Upper lobe of left lung (tissue), 6 donors: ENCODE measurements around the gene IGHMBP2. TPM values are rescaled to one million over a fixed set of nuclear protein-coding genes. Genes with fewer than 3 reads are reported as not detected.
"Not testable (repeated sequence)": the region's sequence is repeated elsewhere in the genome, so short reads cannot be mapped to it uniquely, and the experiment has no call there.

ENCODE experiments used
- ATAC-seq, 2 donors: fragments of 200-7000 bp; cut with Tn5 transposase; one replicate each; pipeline ENCODE4 v1.9.1; 2022; ENCODE audit warnings: mild to moderate bottlenecking in 2 of 2, moderate library complexity in 2 of 2; ENCODE audit not compliant: low FRiP score in 2 of 2
- DNase-seq, 2 donors: peaks; one replicate each; pipeline ENCODE4 v3.0.0-alpha.2; 2019 to 2020
- H3K27ac ChIP-seq, 4 donors: fragments of 200-600 bp; sonication (generic); one replicate each; pipeline ENCODE4 v1.5.1; 2016 to 2019
- H3K27me3 ChIP-seq, 4 donors: fragments of 200-600 bp; sonication (generic); one replicate each; pipeline ENCODE4 v1.5.1; 2017 to 2019
- H3K36me3 ChIP-seq, 4 donors: fragments of 200-600 bp; sonication (generic); one replicate each; pipeline ENCODE4 v1.5.1; 2016 to 2019
- H3K4me1 ChIP-seq, 4 donors: fragments of 200-600 bp; sonication (generic); one replicate each; pipeline ENCODE4 v1.5.1; 2018 to 2019
- H3K4me3 ChIP-seq, 4 donors: fragments of 200-600 bp; sonication (generic); one replicate each; pipeline ENCODE4 v1.5.1; 2017 to 2019; ENCODE audit warnings: mild to moderate bottlenecking in 2 of 4, moderate library complexity in 1 of 4
- H3K9me3 ChIP-seq, 4 donors: fragments of 200-600 bp; sonication (generic); one replicate each; pipeline ENCODE4 v1.5.1; 2018 to 2019
- EP300 ChIP-seq, 4 donors: sonication (generic); formaldehyde crosslinking; IDR thresholded peaks; one replicate each; pipeline ENCODE4 v1.5.1; 2017; ENCODE audit warnings: antibody characterized with exemption in 4 of 4, control low read depth in 2 of 4
- POLR2A ChIP-seq, 4 donors: fragments of 450-650 bp; IDR thresholded peaks; one replicate each; pipeline ENCODE4 v1.5.1; 2016 to 2017; ENCODE audit warnings: antibody characterized with exemption in 4 of 4, mild to moderate bottlenecking in 2 of 4
- POLR2AphosphoS5 ChIP-seq, 2 donors: sonication (generic); formaldehyde crosslinking; IDR thresholded peaks; one replicate each; pipeline ENCODE4 v1.5.1; 2017; ENCODE audit warnings: antibody characterized with exemption in 2 of 2
- WGBS, 2 donors: methylation state at CpG; one replicate each; pipeline ENCODE4 v1.1.5; 2017 to 2018; 5-methylcytosine and 5-hydroxymethylcytosine counted together
- total RNA-seq, 6 donors: library from RNA; depleted of rRNA in 4 of 6; stranded (reverse); fragments of >200 nt in 4 of 6; gene quantifications; one replicate each; pipeline versions ENCODE4 v1.1.0 to v1.2.1, GENCODE V29; 2016 to 2021
- TF ChIP-seq, protein P1 (sequence below), 6 experiments: fragments of 450-650 bp in 4 of 6; fragments of 200-600 bp in 2 of 6; sonication (generic) in 2 of 6; IDR thresholded peaks; one replicate each; pipeline ENCODE4 v1.5.1; 2016 to 2019; ENCODE audit warnings: antibody characterized with exemption in 6 of 6
- donor health status: DM: no; HTN: no; CAD: no; lungs with moderate emphysema.
- donor health status: DM: no; HTN: yes; CAD: no; lungs with severe emphysema.

IGHMBP2 gene
- total RNA-seq = 10 to 100 TPM; 11.7 to 84.9 (median 18.9) TPM

DNA sequence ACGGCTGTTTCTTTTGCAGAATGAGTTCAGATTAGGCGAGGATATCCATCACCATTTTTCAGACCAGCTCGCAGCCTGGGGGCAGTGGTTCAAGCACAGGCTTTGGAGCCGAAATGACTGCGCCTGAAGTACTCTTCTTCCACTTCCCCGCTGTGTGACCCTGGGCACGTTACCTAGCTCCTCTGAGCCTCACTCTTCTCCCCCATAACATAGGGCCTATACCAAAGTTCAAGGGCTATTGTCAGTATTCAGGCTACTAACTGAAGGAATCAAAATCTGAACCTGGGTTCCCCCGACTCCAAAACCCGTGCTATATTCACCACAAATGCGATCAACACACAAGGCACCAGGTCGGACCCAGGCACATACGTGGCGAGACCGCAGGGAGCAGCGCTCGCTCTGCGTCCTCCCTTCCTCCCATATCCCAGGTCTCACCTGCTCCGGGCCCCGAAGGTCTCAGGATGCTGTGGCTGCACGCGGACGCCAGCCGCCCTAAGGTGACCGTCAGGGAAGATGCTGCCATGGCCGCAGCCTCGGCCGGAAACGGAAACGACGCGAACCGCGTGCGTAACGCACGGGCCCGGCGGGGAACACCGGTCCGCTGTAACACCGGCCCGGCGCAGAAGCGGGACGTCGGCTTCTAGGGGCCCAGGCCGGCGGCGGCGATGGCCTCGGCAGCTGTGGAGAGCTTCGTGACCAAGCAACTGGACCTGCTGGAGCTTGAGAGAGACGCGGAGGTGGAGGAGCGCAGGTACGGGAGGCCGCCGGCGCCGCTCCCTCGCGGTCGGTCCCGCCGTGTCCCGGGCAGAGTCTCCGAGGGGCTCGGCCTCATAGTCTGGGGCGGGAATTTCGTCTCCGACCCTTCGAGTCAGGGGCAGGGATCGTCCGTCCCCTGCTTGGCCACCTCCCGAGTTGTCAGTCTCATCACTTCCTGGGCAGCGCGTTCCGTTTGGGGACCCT, at the start of gene IGHMBP2, which contains the start of gene MRPL21:
TSS of gene IGHMBP2 (plus strand) at position 604 of the 960 bp plus-strand sequence. CDS start at position 666, 62 bp downstream.
TSS of gene MRPL21 (minus strand) at position 545 of the 960 bp plus-strand sequence. CDS start at position 523, 22 bp downstream.
- peaks cover 19 to 37% (median 22%) of the 10 kb centered on the region in 4 donors for H3K4me1 ChIP-seq
- ATAC-seq (peak; percentile 96 to 98), DNase-seq (peak; percentile 92 to 98)
- peak within 1 kb of the TSS; percentile 78 to 93 (median 88) for H3K27ac ChIP-seq
- peak within 1 kb of the TSS; percentile 77 to 97 (median 81) for H3K4me3 ChIP-seq
- H3K27me3 ChIP-seq = no peaks in the 10 kb centered on the region
- H3K36me3 ChIP-seq = peaks cover 5 to 34% (median 19%) of the 10 kb centered on the region in 4 donors
- WGBS, 2 donors = 2 to 3% methylated on average over 28 to 37 of the region's 78 CpGs
- H3K9me3 ChIP-seq = no peaks in the 10 kb centered on the region
- peak; percentile 93 to 96 for TF ChIP-seq POLR2AphosphoS5 (IDR thresholded peaks at IDR 0.05)
- TF ChIP-seq, protein P1, sequence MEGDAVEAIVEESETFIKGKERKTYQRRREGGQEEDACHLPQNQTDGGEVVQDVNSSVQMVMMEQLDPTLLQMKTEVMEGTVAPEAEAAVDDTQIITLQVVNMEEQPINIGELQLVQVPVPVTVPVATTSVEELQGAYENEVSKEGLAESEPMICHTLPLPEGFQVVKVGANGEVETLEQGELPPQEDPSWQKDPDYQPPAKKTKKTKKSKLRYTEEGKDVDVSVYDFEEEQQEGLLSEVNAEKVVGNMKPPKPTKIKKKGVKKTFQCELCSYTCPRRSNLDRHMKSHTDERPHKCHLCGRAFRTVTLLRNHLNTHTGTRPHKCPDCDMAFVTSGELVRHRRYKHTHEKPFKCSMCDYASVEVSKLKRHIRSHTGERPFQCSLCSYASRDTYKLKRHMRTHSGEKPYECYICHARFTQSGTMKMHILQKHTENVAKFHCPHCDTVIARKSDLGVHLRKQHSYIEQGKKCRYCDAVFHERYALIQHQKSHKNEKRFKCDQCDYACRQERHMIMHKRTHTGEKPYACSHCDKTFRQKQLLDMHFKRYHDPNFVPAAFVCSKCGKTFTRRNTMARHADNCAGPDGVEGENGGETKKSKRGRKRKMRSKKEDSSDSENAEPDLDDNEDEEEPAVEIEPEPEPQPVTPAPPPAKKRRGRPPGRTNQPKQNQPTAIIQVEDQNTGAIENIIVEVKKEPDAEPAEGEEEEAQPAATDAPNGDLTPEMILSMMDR (IDR thresholded peaks at IDR 0.05) = peak in 1 of 6 experiments; percentile 24
- TF ChIP-seq POLR2A (IDR thresholded peaks at IDR 0.05) = peak in 3 of 4 donors; percentile 20 to 70 (median 38)
- peak in 1 of 4 donors; percentile 24 for TF ChIP-seq EP300 (IDR thresholded peaks at IDR 0.05)

DNA sequence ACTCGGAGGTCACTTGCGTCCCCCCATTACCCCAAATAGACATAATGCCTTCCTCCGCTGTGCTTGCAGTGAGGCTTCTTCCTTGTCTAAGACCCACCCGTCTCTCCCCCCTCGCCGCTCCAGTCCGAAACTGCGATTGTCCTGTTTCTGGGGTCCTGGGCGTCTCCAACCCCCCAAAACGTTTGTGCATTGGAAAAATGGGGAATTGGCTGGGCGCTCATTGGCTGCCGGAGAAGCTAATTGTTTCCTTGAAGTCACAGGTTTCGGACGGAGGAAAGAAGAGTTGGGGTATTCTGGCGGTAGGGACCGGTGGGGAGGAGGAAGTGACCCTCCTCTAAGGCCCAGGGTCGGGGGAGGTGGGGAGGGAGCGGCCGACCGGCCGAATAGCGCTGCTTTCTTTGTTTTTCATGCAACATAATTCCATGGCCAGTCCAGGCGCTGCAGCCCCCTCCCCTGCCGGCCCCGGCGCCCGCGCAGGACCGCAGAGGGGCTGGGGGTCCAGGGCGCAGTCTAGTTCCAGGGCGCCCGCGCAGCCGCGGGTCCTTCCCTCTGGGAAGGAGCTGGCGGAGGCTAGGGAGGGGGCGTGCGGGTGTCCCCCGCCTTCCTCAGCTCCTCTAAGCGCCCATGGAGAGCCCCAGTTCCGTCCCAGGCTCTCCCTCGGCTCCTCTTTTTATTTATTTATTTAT, 49.3 kb upstream of the IGHMBP2 start:
- TF ChIP-seq POLR2AphosphoS5 (IDR thresholded peaks at IDR 0.05) = no peak
- TF ChIP-seq POLR2A (IDR thresholded peaks at IDR 0.05) = no peak
- TF ChIP-seq EP300 (IDR thresholded peaks at IDR 0.05) = no peak
- TF ChIP-seq, protein P1 (IDR thresholded peaks at IDR 0.05) = no peak
- Histone ChIP-seq H3K4me3 (peak overlapping the region in 3 of 4 donors; percentile 37 to 58 (median 57)), H3K27me3 (peaks cover 0 to 10% (median 2%) of the 10 kb centered on the region in 4 donors), H3K4me1 (peaks cover 9 to 18% (median 16%) of the 10 kb centered on the region in 4 donors), H3K36me3 (no peaks in the 10 kb centered on the region), H3K9me3 (no peaks in the 10 kb centered on the region), H3K27ac (no peak overlapping the region)
- ATAC-seq (peak in 1 of 2 donors; percentile 16), DNase-seq (peak in 1 of 2 donors; percentile 74)
- WGBS, 2 donors = 25 to 32% methylated on average over 27 to 42 of the region's 42 CpGs

DNA sequence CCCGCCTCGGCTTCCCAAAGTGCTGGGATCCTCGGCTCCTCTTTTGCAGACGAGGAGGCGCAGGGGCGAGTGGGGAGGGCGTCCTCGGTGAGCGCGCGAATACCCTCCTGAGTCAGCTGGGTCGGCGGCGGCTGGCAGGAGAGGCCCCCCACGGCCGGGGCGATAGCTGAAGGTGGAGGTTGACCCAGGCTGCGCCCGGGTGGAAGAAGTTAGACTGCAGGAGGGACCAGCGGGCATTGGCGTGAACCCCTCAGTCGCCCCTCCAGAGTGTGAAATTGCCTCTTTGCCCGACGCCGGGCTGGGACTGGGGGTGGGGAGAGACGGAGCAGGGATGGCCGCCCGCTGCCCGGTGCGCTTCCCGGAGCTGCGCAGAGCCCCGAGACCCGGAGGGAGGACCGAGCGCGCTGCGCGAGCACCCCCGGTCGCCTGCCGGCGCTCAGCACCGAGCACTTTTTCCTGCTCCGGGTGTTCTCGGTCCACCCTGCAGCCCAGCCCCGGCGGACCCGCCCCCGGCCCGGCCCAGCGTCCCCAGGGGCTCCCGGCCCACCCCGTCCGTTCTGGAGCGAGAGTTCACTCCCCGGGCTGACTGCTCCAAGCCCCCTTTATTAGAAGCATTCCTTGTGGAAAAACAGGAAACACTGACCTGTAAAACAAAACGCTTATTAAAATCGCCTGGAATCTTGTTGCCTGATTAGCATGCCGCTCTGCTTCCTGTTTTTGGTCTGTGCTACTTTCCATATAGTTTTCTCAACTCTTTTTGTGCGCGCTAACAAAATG, 48.3 kb upstream of the IGHMBP2 start:
- no peaks in the 10 kb centered on the region for H3K9me3 ChIP-seq
- peak in 1 of 2 donors; percentile 90 for DNase-seq
- H3K36me3 ChIP-seq = no peaks in the 10 kb centered on the region
- peak overlapping the region; percentile 27 to 58 (median 47) for H3K4me3 ChIP-seq
- no peak for TF ChIP-seq POLR2AphosphoS5 (IDR thresholded peaks at IDR 0.05)
- TF ChIP-seq, protein P1 (IDR thresholded peaks at IDR 0.05) = peak in 2 of 6 experiments; percentile 30 to 47
- WGBS, 2 donors = 5 to 6% methylated on average over 20 to 35 of the region's 62 CpGs
- peaks cover 9 to 18% (median 16%) of the 10 kb centered on the region in 4 donors for H3K4me1 ChIP-seq
- H3K27me3 ChIP-seq = peaks cover 0 to 10% (median 2%) of the 10 kb centered on the region in 4 donors
- ATAC-seq = peak; percentile 76 to 87
- H3K27ac ChIP-seq = peak overlapping the region in 3 of 4 donors; percentile 53 to 64 (median 64)

DNA sequence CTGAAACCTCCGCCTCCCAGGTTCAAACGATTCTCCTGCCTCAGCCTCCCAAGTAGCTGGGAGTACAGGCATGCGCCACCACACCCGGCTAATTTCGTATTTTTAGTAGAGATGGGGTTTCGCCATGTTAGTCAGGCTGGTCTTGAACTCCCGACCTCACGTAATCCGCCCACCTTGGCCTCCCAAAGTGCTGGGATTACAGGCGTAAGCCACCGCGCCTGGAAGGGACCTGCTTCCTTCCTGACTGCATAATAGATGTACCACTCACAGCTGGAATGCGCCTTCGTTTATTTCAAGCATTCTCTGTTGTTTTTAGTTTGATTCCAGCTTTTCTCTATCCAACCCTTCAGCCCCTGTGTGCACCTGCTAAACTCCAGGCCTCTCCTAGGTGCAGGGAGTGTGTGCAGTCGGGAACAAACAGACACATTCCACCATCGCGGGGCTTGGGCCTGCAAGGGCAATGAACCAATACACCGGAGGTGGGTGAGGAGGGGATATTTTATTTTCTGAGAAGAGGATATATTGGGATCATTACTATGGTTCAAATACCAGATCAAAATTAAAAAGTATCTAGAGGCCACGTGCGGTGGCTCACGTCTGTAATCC, 47.2 kb upstream of the IGHMBP2 start:
- not testable (repeated sequence) for H3K4me3 ChIP-seq, DNase-seq, H3K9me3 ChIP-seq, H3K27ac ChIP-seq, H3K36me3 ChIP-seq, ATAC-seq
- 89 to 93% methylated on average over 21 of the region's 21 CpGs for WGBS, 2 donors
- H3K4me1 ChIP-seq = peaks cover 9 to 18% (median 16%) of the 10 kb centered on the region in 4 donors
- peaks cover 0 to 10% (median 2%) of the 10 kb centered on the region in 4 donors for H3K27me3 ChIP-seq
